PC-3 (cell line): Measurements from ENCODE around the gene NAV2. TPM values are rescaled to one million over a fixed set of nuclear protein-coding genes. Genes with fewer than 3 reads are reported as not detected.

Experiments
- ATAC-seq: fragments of 200-7000 bp; cut with Tn5 transposase; 2 replicates; pipeline ENCODE4 v1.9.1; 2020; ENCODE audit warnings: mild to moderate bottlenecking, moderate library complexity
- BruUV-seq: library from RNA; stranded (reverse); fragments of 400-500 nt; replicated peaks from 2 replicates; lab custom pipeline; 2021; lab: Mats Ljungman, UMichigan
- CTCF ChIA-PET: fragments of 300-600 bp; sonication (Branson Sonifier 250); formaldehyde crosslinking; loops from one replicate; lab custom pipeline; 2022; ENCODE audit warnings: antibody characterized with exemption; lab: Charles Lee
- POLR2A ChIA-PET: fragments of 300-600 bp; sonication (Branson Sonifier 250); formaldehyde crosslinking; loops from one replicate; lab custom pipeline; 2022; ENCODE audit warnings: antibody characterized with exemption; ENCODE audit not compliant: unreplicated experiment; lab: Charles Lee
- DNase-seq: peaks from one replicate; pipeline ENCODE4 v3.0.0-alpha.2; 2015
- H2AFZ ChIP-seq: fragments of 300-600 bp; sonication (generic); 2 replicates; pipeline ENCODE4 v1.6.0; 2016; ENCODE audit warnings: antibody characterized with exemption, low read length
- H3F3A ChIP-seq: fragments of 300-600 bp; sonication (generic); one replicate; pipeline ENCODE4 v1.6.0; 2017; ENCODE audit warnings: antibody characterized with exemption, low read length, control low read depth, mild to moderate bottlenecking; ENCODE audit not compliant: unreplicated experiment
- H3K27ac ChIP-seq: fragments of 300-600 bp; sonication (generic); 2 replicates; pipeline ENCODE4 v1.5.1; 2016; ENCODE audit warnings: mild to moderate bottlenecking, low read length
- H3K27me3 ChIP-seq: fragments of 300-600 bp; sonication (generic); 2 replicates; pipeline ENCODE4 v1.6.1; 2016; ENCODE audit warnings: low read length, mixed read lengths
- H3K36me3 ChIP-seq: fragments of 300-600 bp; sonication (generic); 2 replicates; pipeline ENCODE4 v1.6.1; 2016; ENCODE audit warnings: low read depth, mixed run types, low read length, mixed read lengths
- H3K4me1 ChIP-seq: fragments of 300-600 bp; sonication (generic); 2 replicates; pipeline ENCODE4 v1.5.1; 2016; ENCODE audit warnings: low read length; ENCODE audit not compliant: insufficient read depth
- H3K4me2 ChIP-seq: fragments of 300-600 bp; sonication (generic); 2 replicates; pipeline ENCODE4 v1.6.0; 2016; ENCODE audit warnings: low read length
- H3K4me3 ChIP-seq: fragments of 300-600 bp; sonication (generic); 2 replicates; pipeline ENCODE4 v1.5.1; 2016; ENCODE audit warnings: mild to moderate bottlenecking, low read length, mixed read lengths
- H3K79me2 ChIP-seq: fragments of 300-600 bp; sonication (generic); 2 replicates; pipeline ENCODE4 v1.6.1; 2017; ENCODE audit warnings: low read length, mixed read lengths
- H3K9ac ChIP-seq: fragments of 300-600 bp; sonication (generic); 2 replicates; pipeline ENCODE4 v1.6.0; 2016; ENCODE audit warnings: mild to moderate bottlenecking, low read length
- H3K9me2 ChIP-seq: fragments of 300-600 bp; sonication (generic); replicated peaks from 2 replicates; pipeline ENCODE4 v1.6.1; 2016; ENCODE audit warnings: mixed run types, low read length, mixed read lengths
- H3K9me3 ChIP-seq: fragments of 300-600 bp; sonication (generic); 2 replicates; pipeline ENCODE4 v1.6.1; 2016; ENCODE audit warnings: low read length, mixed read lengths
- H4K20me1 ChIP-seq: fragments of 300-600 bp; sonication (generic); 2 replicates; pipeline ENCODE4 v1.6.1; 2016; ENCODE audit warnings: low read length, mixed read lengths
- CTCF ChIP-seq: fragments of 300-600 bp; sonication (generic); conservative IDR thresholded peaks from 2 replicates; pipeline ENCODE4 v1.5.1; 2017; ENCODE audit warnings: antibody characterized with exemption, low read depth, mild to moderate bottlenecking, low read length
- EZH2 ChIP-seq: fragments of 300-600 bp; sonication (generic); IDR thresholded peaks from one replicate; pipeline ENCODE4 v1.6.1; 2017; ENCODE audit warnings: antibody characterized with exemption, mild to moderate bottlenecking, low read length; ENCODE audit not compliant: unreplicated experiment
- EZH2phosphoT487 ChIP-seq: fragments of 300-600 bp; sonication (generic); IDR thresholded peaks from 2 replicates; pipeline ENCODE4 v1.6.1; 2018; ENCODE audit warnings: mild to moderate bottlenecking, antibody characterized with exemption, low read length, borderline replicate concordance
- intact Hi-C: fragments of 100-400 bp; cut with micrococcal nuclease; formaldehyde crosslinking; loops from 2 replicates; pipeline ENCODE4 v1.9.0; 2023
- total RNA-seq: library from RNA; depleted of rRNA; stranded (reverse); fragments of >200 nt; gene quantifications from 2 replicates; pipeline ENCODE4 v1.2.3, GENCODE V29; 2014

The NAV2 gene
- total RNA-seq, 1 experiment from 2014 or later, result 10.4 TPM

GRCh38 chr11:19816817-19817216 is 104.2 kb downstream of the NAV2 start:
- ChIA-PET POLR2A (no interaction called here), CTCF (no interaction called here)
- Histone ChIP-seq H3K9me2 (no peaks in the 10 kb centered on the region), H2AFZ (no peak overlapping the region), H3K9ac (no peak overlapping the region), H3K4me3 (no peak overlapping the region), H4K20me1 (peaks cover 4% of the 10 kb centered on the region; the same call in 1 of the 2 replicates), H3K27me3 (no peaks in the 10 kb centered on the region), H3K9me3 (no peaks in the 10 kb centered on the region), H3K27ac (no peak overlapping the region), H3K79me2 (peaks cover 28% of the 10 kb centered on the region), H3K4me2 (no peak overlapping the region), H3K36me3 (no peaks in the 10 kb centered on the region), H3K4me1 (peaks cover under 1% of the 10 kb centered on the region), H3F3A (no peaks in the 10 kb centered on the region)
- ATAC-seq (no peak), DNase-seq (no peak)
- no TSS peak for BruUV-seq
- intact Hi-C loops, result no loop called here
- TF ChIP-seq EZH2 (no peak), EZH2phosphoT487 (no peak), CTCF (no peak)

GRCh38 chr11:19817265-19817851 is 104.7 kb downstream of the NAV2 start:
- H3K79me2 ChIP-seq, result peaks cover 26% of the 10 kb centered on the region
- no peak overlapping the region for H3K4me2 ChIP-seq
- no peaks in the 10 kb centered on the region for H3K27me3 ChIP-seq
- DNase-seq (no peak), ATAC-seq (no peak)
- no peak overlapping the region for H3K9ac ChIP-seq
- no peaks in the 10 kb centered on the region for H3K36me3 ChIP-seq
- POLR2A ChIA-PET, result no interaction called here
- no peak overlapping the region for H3K27ac ChIP-seq
- H4K20me1 ChIP-seq, result peaks cover 4% of the 10 kb centered on the region; the same call in 1 of the 2 replicates
- no TSS peak for BruUV-seq
- CTCF ChIA-PET, result no interaction called here
- intact Hi-C loops, result no loop called here
- TF ChIP-seq EZH2 (no peak), EZH2phosphoT487 (no peak), CTCF (no peak)
- H3K4me3 ChIP-seq, result no peak overlapping the region
- no peaks in the 10 kb centered on the region for H3K9me2 ChIP-seq
- H3F3A ChIP-seq, result no peaks in the 10 kb centered on the region
- H3K9me3 ChIP-seq, result no peaks in the 10 kb centered on the region
- no peak overlapping the region for H2AFZ ChIP-seq
- no peaks in the 10 kb centered on the region; the same call in 1 of the 2 replicates for H3K4me1 ChIP-seq

- no peak overlapping the region for H3K9ac ChIP-seq
- H3K9me2 ChIP-seq, result no peaks in the 10 kb centered on the region
- H3K79me2 ChIP-seq, result peaks cover 21% of the 10 kb centered on the region
- ChIA-PET CTCF (no interaction called here), POLR2A (no interaction called here)
- TF ChIP-seq EZH2 (no peak), EZH2phosphoT487 (no peak), CTCF (no peak)
- H4K20me1 ChIP-seq, result peaks cover 4% of the 10 kb centered on the region; the same call in 1 of the 2 replicates
- H3K9me3 ChIP-seq, result no peaks in the 10 kb centered on the region
- H3K36me3 ChIP-seq, result no peaks in the 10 kb centered on the region
- H3K27me3 ChIP-seq, result no peaks in the 10 kb centered on the region
- no peak overlapping the region for H3K27ac ChIP-seq
- ATAC-seq, result no peak
- BruUV-seq, result no TSS peak
- no peaks in the 10 kb centered on the region for H3K4me1 ChIP-seq
- no peaks in the 10 kb centered on the region for H3F3A ChIP-seq
- no peak overlapping the region for H3K4me3 ChIP-seq
- H2AFZ ChIP-seq, result no peak overlapping the region
- intact Hi-C loops, result no loop called here
- DNase-seq, result no peak
- H3K4me2 ChIP-seq, result no peak overlapping the region
Observed at GRCh38 chr11:19817870-19818269, 105.2 kb downstream of the NAV2 start.
